ACC112 (cell line): ENCODE results near the gene CHIC2.
"Not testable (repeated sequence)": the region's sequence is repeated elsewhere in the genome, so short reads cannot be mapped to it uniquely, and the experiment has no call there.

ENCODE experiments used
- H2AFZ ChIP-seq: fragments of 200-600 bp; sonication (generic); one replicate; pipeline ENCODE4 v1.6.0; 2017; ENCODE audit warnings: antibody characterized with exemption, low read length; ENCODE audit not compliant: unreplicated experiment
- H3K27ac ChIP-seq: fragments of 200-600 bp; sonication (generic); 2 replicates; pipeline ENCODE4 v1.5.1; 2014; ENCODE audit warnings: low read depth, mild to moderate bottlenecking, antibody characterized with exemption, low read length, moderate library complexity
- H3K27me3 ChIP-seq: fragments of 200-600 bp; sonication (generic); 2 replicates; pipeline ENCODE4 v1.6.1; 2014; ENCODE audit warnings: mild to moderate bottlenecking, antibody characterized with exemption, low read length, moderate library complexity, mixed read lengths; ENCODE audit not compliant: insufficient read depth
- H3K36me3 ChIP-seq: fragments of 200-600 bp; sonication (generic); 2 replicates; pipeline ENCODE4 v1.6.1; 2016; ENCODE audit warnings: mild to moderate bottlenecking, antibody characterized with exemption, low read length, moderate library complexity, mixed read lengths; ENCODE audit not compliant: insufficient read depth
- H3K4me1 ChIP-seq: fragments of 200-600 bp; sonication (generic); one replicate; pipeline ENCODE4 v1.6.1; 2016; ENCODE audit warnings: low read length, mixed read lengths; ENCODE audit not compliant: insufficient read depth, unreplicated experiment, control insufficient read depth
- H3K4me3 ChIP-seq: fragments of 200-600 bp; sonication (generic); 2 replicates; pipeline ENCODE4 v1.5.1; 2014; ENCODE audit warnings: mild to moderate bottlenecking, low read depth, low read length
- H3K79me2 ChIP-seq: fragments of 200-600 bp; sonication (generic); one replicate; pipeline ENCODE4 v1.6.0; 2016; ENCODE audit warnings: low read length; ENCODE audit not compliant: control insufficient read depth, unreplicated experiment, insufficient read depth

The CHIC2 gene

DNA sequence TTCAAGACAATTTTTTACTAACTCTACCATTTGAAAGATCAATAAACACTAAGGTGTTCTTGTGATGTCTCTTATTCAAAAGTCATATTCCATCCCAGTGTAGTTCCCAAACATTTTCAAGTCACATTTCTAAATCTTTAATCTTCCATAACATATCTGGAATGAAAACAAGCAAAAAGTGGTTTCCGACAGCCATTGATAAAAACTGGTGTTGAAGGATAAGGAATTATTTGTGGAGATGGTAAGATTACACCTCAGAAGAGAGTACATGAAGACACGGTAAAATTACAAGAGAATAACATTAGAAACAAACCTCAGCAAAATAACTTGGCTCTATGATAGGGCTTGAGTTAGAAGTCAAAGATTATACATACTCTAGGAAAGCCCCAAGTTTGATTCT lies 4.3 kb downstream of the CHIC2 start:
- H3K4me1 ChIP-seq = peaks cover 60% of the 10 kb centered on the region
- H3K79me2 ChIP-seq = peaks cover 91% of the 10 kb centered on the region
- peak overlapping the region; percentile 89 for H3K4me3 ChIP-seq
- H2AFZ ChIP-seq = no peak overlapping the region
- no peaks in the 10 kb centered on the region for H3K27me3 ChIP-seq
- H3K36me3 ChIP-seq = no peaks in the 10 kb centered on the region
- no peak overlapping the region for H3K27ac ChIP-seq

DNA sequence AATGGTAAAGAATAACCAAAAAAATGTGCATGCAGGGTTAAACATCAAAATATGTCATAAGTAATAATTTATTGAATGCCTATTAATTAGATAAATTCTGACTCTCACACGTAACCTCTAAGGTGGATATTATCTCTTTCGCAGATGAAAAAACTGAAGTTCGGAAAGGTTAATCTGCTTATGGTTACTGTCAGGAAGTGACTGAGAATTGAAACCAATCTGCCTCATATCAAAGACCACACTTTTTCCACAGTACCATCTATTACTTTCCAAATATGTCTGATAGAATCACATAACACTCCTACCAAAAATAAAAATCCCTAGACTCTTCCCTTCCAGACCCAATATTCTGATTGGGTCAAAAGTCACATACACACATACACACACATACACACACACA lies 6.2 kb downstream of the CHIC2 start:
- no peak overlapping the region for H3K4me3 ChIP-seq
- peaks cover 98% of the 10 kb centered on the region for H3K79me2 ChIP-seq
- H3K4me1 ChIP-seq = peaks cover 66% of the 10 kb centered on the region
- H2AFZ ChIP-seq = no peak overlapping the region
- no peak overlapping the region for H3K27ac ChIP-seq
- no peaks in the 10 kb centered on the region for H3K27me3 ChIP-seq
- H3K36me3 ChIP-seq = no peaks in the 10 kb centered on the region

- no peaks in the 10 kb centered on the region for H3K36me3 ChIP-seq
- H3K27me3 ChIP-seq = no peaks in the 10 kb centered on the region
- H2AFZ ChIP-seq = no peak overlapping the region
- peaks cover 70% of the 10 kb centered on the region for H3K4me1 ChIP-seq
- no peak overlapping the region; the same call in 1 of the 2 replicates for H3K4me3 ChIP-seq
- H3K27ac ChIP-seq = no peak overlapping the region
- H3K79me2 ChIP-seq = peaks cover 98% of the 10 kb centered on the region
These were observed 8.0 kb downstream of the CHIC2 start for GRCh38 chr4:54056360-54056759.

DNA sequence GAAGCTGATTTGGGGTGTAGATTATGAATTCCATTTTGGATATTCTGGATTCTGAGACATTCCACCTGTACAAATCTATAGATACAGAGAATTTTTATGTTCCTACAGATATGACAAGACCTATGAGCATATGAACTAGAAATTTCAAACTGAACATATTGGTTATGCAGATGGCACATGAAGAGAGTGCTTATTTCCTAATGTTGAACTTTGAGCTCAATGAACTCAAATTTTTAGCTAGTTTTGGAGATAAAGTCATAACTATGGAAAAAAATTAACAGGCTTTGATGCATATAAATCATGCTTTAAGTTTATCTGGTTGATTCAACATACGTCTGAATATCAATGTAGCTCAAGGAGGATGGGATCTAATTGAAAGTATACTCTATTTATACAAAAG lies 8.9 kb downstream of the CHIC2 start:
- no peak overlapping the region for H2AFZ ChIP-seq
- no peak overlapping the region for H3K27ac ChIP-seq
- H3K4me3 ChIP-seq = no peak overlapping the region
- H3K79me2 ChIP-seq = peaks cover 98% of the 10 kb centered on the region
- no peaks in the 10 kb centered on the region for H3K36me3 ChIP-seq
- H3K4me1 ChIP-seq = peaks cover 71% of the 10 kb centered on the region
- H3K27me3 ChIP-seq = no peaks in the 10 kb centered on the region

- Histone ChIP-seq H3K27ac (no peak overlapping the region), H3K27me3 (no peaks in the 10 kb centered on the region), H3K4me1 (peaks cover 71% of the 10 kb centered on the region), H3K36me3 (no peaks in the 10 kb centered on the region; the same call in 1 of the 2 replicates), H3K4me3 (no peak overlapping the region), H2AFZ (no peak overlapping the region), H3K79me2 (peaks cover 98% of the 10 kb centered on the region)
These were observed 9.9 kb downstream of the CHIC2 start for GRCh38 chr4:54054501-54054900.

DNA sequence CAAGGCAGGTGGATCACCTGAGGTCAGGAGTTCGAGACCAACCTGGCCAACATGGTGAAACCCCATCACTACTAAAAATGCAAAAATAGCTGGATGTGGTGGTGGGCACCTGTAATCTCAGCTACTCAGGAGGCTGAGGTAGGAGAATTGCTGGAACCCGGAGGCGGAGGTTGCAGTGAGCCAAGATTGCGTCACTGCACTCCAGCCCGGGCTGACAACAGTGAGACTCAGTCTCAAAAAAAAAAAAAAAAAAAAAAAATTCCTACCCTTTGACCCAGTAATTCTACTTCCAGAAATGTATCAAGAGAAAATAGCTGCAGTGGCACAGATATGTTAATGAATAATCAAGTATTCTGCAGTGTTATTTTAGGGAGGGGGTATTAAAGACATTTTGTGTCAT lies 11.1 kb downstream of the CHIC2 start:
- Histone ChIP-seq H3K4me1 (peaks cover 70% of the 10 kb centered on the region), H3K79me2 (peaks cover 97% of the 10 kb centered on the region)
- not testable (repeated sequence) for H3K27ac ChIP-seq

GRCh38 chr4:54050214-54050904 lies 14.0 kb downstream of the CHIC2 start:
- peaks cover 73% of the 10 kb centered on the region for H3K79me2 ChIP-seq
- peaks cover 13% of the 10 kb centered on the region for H3K36me3 ChIP-seq
- H3K27ac ChIP-seq = peak overlapping the region; percentile 12
- H3K4me1 ChIP-seq = peaks cover 42% of the 10 kb centered on the region
- no peaks in the 10 kb centered on the region for H3K27me3 ChIP-seq
- H3K4me3 ChIP-seq = peak overlapping the region; percentile 10; the same call in 1 of the 2 replicates
- no peak overlapping the region for H2AFZ ChIP-seq

More for the DNA sequence above, 11.1 kb downstream of the CHIC2 start:
- H2AFZ ChIP-seq, H3K4me3 ChIP-seq, H3K27me3 ChIP-seq, H3K36me3 ChIP-seq: not testable (repeated sequence)

DNA sequence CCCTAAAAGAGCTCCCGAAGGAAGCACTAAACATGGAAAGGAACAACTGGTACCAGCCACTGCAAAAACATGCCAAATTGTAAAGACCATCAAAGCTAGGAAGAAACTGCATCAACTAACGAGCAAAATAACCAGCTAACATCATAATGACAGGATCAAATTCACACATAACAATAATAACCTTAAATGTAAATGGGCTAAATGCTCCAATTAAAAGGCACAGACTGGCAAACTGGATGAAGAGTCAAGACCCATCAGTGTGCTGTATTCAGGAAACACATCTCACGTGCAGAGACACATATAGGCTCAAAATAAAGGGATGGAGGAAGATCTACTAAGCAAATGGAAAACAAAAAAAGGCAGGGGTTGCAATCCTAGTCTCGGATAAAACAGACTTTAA lies 20.8 kb downstream of the CHIC2 start:
- Histone ChIP-seq H3K79me2 (peaks cover 48% of the 10 kb centered on the region), H3K36me3 (peaks cover 23% of the 10 kb centered on the region)
- not testable (repeated sequence) for H3K27me3 ChIP-seq, H3K4me1 ChIP-seq, H3K27ac ChIP-seq, H3K4me3 ChIP-seq, H2AFZ ChIP-seq

DNA sequence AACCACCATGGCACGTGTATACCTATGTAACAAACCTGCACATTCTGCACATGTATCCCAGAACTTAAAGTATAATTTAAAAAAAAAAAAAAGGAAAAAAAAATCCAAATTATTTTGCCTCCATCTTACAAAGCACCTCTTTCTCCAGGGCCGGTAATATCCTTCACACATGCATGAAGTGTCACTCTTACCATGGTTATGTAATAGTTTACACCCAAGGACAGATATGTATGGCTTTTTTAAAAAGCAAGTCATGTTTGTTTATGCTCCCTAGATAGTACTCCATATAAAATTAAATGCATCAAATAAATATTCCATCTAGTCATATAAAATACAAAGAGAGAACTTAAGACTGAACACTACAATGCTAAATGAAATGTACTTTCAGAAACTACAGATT lies 22.5 kb downstream of the CHIC2 start:
- H3K79me2 ChIP-seq = peaks cover 52% of the 10 kb centered on the region
- peaks cover 17% of the 10 kb centered on the region for H3K4me1 ChIP-seq
- H3K27ac ChIP-seq = no peak overlapping the region
- no peak overlapping the region for H2AFZ ChIP-seq
- no peaks in the 10 kb centered on the region for H3K27me3 ChIP-seq
- no peak overlapping the region for H3K4me3 ChIP-seq
- peaks cover 16% of the 10 kb centered on the region for H3K36me3 ChIP-seq

- peaks cover 17% of the 10 kb centered on the region for H3K4me1 ChIP-seq
- H3K27ac ChIP-seq = no peak overlapping the region
- no peak overlapping the region for H2AFZ ChIP-seq
- H3K79me2 ChIP-seq = peaks cover 56% of the 10 kb centered on the region
- no peak overlapping the region for H3K4me3 ChIP-seq
- H3K27me3 ChIP-seq = no peaks in the 10 kb centered on the region
- H3K36me3 ChIP-seq = peaks cover 17% of the 10 kb centered on the region
These were observed 23.3 kb downstream of the CHIC2 start for GRCh38 chr4:54041100-54041499.

- Histone ChIP-seq H3K36me3 (peaks cover 35% of the 10 kb centered on the region), H3K27me3 (no peaks in the 10 kb centered on the region), H3K4me1 (peaks cover 17% of the 10 kb centered on the region), H3K79me2 (peaks cover 72% of the 10 kb centered on the region), H3K4me3 (no peak overlapping the region), H2AFZ (no peak overlapping the region), H3K27ac (no peak overlapping the region)
These were observed 26.3 kb downstream of the CHIC2 start for GRCh38 chr4:54038056-54038455.
